GM18951 (cell line): ENCODE results near the gene SPTBN4.
"Not testable (repeated sequence)": the region's sequence is repeated elsewhere in the genome, so short reads cannot be mapped to it uniquely, and the experiment has no call there.

Experiments
- POLR2A ChIP-seq: IDR thresholded peaks from 4 replicates; pipeline ENCODE4 v1.6.1; 2011; ENCODE audit warnings: mild to moderate bottlenecking; ENCODE audit not compliant: insufficient read length, insufficient read depth; ENCODE audit errors: extremely low read depth
- in situ Hi-C: fragments of 300-500 bp; cut with MboI; formaldehyde crosslinking; loops from one replicate; pipeline ENCODE4 v1.12.0; 2022; ENCODE audit warnings: low sequenced_read_pairs, mixed read lengths, inconsistent platforms; ENCODE audit not compliant: unreplicated experiment

SPTBN4 gene

DNA sequence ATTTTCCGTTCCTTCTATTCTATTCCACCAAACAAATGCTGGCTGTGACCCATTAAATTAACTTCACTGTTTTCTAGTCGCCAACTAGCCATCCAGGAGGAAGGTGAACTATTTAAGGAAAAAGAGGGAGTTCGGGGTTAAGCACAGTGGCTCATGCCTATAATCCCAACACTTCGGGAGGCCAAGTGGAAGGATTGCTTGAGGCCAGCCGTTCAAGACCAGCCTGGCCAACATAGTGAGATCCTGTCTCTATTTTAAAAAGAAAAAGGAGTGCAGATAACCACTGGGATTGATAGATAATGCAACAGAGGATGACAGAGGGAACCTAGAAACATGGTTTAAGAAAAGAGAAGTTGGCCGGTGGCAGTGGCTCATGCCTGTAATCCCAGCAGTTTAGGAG lies 44.7 kb downstream of the SPTBN4 start:
- in situ Hi-C loops: no loop called here
- TF ChIP-seq POLR2A: no peak

DNA sequence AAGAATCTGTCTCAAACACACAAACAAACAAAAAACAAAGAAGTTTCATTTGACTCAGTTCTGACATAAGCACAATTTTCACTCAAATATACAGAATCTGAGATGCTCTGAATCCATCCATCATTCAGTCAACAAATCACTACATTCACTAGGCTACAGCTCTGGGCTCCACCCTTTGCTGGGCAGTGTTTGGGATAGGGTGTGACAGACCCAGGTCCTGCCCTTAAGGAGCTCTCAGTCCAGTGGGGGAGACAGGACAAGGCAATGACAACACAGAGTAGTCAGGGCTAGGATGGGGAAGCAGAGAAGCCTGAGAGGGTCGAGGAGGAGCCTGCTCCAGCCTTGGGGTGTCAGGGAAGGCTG lies 45.3 kb downstream of the SPTBN4 start:
- in situ Hi-C loops: no loop called here
- TF ChIP-seq POLR2A: no peak

DNA sequence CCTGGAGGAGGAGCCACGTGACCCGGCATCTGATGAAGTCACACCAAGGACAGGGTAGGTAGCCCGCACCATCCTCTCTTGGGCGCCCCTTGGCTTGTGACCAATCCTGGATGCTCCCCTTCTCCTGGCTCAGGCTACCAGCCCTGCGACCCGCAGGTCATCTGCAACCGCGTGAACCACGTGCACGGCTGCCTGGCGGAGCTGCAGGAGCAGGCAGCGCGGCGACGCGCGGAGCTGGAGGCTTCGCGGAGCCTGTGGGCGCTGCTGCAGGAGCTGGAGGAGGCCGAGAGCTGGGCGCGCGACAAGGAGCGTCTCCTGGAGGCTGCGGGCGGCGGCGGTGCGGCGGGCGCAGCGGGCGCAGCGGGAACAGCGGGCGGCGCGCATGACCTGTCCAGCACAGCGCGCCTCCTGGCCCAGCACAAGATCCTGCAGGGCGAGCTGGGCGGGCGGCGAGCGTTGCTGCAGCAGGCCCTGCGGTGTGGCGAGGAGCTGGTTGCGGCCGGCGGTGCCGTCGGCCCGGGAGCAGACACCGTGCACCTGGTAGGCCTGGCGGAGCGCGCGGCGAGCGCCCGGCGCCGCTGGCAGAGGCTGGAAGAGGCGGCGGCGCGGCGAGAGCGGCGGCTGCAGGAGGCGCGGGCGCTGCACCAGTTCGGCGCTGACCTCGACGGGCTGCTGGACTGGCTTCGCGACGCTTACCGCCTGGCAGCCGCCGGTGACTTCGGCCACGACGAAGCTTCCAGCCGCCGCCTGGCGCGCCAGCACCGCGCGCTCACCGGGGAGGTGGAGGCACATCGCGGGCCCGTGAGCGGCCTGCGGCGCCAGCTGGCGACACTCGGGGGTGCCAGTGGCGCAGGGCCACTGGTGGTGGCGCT lies 45.9 kb downstream of the SPTBN4 start:
- in situ Hi-C loops: no loop called here
- TF ChIP-seq POLR2A: no peak

DNA sequence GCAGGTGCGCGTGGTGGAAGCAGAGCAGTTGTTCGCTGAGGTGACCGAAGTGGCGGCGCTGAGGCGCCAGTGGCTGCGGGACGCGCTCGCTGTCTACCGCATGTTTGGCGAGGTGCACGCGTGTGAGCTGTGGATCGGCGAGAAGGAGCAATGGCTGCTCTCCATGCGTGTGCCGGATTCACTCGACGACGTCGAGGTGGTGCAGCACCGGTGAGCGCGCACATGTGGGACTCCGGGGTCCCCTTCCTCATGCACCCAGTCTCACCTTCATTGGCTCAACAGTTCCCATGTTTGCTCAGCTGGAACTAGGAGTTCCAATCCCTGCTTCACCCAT lies 46.5 kb downstream of the SPTBN4 start:
- no peak for TF ChIP-seq POLR2A
- in situ Hi-C loops: no loop called here

DNA sequence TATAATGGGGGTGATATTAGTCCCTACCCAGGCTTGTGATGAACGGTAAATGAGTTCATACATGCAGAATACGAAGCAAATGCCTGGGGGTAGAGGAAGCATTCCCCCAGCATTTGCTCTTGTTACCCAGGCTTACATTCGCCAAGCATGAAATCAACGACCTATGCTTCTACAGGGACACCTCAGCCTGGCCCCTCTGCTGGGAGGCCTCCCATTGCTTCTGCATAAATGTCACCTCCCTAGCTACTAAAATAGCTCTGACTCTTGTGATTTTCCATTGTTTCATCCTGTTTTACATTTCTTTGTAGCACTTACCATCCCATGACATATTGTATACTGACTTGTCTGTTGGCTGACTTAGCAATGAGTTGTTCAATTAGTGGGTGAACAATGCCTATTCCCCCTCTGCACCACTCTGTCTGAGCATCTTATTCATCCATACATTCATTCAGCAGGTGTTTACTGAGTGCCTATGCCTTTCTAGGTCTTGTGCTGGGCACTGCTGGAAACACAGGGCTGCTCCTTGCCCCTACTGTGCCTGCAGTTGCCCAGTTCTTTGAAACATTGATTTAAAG lies 47.0 kb downstream of the SPTBN4 start:
- in situ Hi-C loops: no loop called here

DNA sequence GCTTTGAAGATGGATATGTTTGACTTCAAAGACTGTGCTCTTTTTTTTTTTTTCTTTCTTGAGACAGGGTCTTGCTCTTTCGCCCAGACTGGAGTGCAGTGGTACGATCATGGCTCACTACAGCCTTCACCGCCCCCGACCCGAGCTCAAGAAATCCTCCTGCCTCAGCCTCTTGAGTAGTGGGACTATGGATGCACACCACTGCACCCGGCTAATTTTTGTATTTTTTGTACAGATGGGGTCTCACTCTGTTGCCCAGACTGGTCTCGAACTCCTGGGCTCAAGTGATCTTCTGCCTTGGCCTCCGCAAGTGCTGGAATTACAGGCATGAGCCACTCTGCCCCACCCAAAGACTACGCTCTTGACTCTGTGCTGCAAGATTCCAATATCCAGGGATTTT lies 50.4 kb downstream of the SPTBN4 start:
- TF ChIP-seq POLR2A: no peak
- in situ Hi-C loops: no loop called here

More for the DNA sequence above, 47.0 kb downstream of the SPTBN4 start:
- TF ChIP-seq POLR2A: no peak

DNA sequence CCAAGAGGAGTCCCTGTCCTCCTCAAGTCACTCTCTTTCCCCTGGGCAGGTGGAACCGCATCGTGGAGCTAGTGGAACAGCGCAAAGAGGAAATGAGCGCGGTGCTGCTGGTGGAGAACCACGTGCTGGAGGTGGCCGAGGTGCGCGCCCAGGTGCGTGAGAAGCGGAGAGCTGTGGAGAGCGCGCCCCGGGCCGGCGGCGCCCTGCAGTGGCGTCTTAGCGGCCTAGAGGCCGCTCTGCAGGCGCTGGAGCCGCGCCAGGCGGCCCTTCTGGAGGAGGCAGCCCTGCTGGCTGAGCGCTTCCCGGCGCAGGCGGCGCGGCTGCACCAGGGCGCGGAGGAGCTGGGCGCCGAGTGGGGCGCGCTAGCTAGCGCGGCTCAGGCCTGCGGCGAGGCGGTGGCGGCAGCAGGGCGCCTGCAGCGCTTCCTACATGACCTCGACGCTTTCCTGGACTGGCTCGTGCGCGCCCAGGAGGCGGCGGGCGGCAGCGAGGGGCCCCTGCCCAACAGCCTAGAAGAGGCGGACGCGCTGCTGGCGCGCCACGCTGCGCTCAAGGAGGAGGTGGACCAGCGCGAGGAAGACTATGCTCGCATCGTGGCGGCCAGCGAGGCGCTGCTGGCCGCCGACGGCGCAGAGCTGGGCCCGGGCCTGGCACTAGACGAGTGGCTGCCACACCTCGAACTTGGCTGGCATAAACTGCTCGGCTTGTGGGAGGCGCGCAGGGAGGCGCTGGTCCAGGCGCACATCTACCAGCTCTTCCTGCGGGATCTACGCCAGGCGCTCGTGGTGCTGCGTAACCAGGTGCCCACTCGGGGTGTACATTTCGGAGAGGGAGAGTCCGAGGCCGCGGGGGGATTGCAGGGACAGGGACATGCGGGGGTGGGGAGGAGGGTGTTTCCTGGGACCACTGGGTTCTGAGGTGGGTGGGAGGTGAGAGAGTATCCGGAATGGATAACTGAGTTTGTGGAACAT lies 52.8 kb downstream of the SPTBN4 start:
- in situ Hi-C loops: no loop called here
- no peak for TF ChIP-seq POLR2A

DNA sequence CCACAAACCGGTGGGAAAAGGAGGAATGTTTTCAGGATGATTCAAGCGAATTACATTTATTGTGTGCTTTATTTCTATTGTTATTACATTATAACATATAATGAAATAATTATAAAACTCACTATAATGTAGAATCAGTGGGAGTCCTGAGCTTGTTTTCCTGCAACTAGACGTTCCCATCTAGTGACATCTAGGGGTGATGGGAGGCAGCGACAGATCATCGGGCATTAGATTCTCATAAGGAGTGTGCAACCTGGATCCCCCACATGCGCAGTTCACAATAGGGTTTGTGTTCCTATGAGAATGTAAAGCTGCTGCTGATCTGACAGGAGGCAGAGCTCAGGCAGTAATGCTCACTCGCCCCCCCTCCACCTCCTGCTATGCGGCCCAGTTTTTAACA lies 54.5 kb downstream of the SPTBN4 start:
- TF ChIP-seq POLR2A: no peak
- in situ Hi-C loops: no loop called here

DNA sequence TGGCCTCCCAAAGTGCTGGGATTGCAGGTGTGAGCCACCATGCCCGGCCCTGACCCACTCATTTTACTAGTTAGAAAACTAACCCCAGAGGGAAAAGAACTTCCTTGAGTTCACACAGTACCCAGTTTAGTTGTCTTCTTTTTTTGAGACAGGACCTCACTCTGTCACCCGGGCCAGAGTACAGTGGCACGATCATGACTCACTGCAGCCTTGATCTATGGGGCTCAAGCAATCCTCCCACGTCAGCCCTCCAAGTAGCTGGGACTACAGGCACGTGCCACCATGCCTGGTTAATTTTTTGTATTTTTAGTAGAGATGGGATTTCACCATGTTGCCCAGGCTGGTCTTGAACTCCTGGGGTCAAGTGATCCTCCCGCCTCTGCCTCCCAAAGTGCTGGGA lies 55.1 kb downstream of the SPTBN4 start:
- in situ Hi-C loops: not testable (repeated sequence)

DNA sequence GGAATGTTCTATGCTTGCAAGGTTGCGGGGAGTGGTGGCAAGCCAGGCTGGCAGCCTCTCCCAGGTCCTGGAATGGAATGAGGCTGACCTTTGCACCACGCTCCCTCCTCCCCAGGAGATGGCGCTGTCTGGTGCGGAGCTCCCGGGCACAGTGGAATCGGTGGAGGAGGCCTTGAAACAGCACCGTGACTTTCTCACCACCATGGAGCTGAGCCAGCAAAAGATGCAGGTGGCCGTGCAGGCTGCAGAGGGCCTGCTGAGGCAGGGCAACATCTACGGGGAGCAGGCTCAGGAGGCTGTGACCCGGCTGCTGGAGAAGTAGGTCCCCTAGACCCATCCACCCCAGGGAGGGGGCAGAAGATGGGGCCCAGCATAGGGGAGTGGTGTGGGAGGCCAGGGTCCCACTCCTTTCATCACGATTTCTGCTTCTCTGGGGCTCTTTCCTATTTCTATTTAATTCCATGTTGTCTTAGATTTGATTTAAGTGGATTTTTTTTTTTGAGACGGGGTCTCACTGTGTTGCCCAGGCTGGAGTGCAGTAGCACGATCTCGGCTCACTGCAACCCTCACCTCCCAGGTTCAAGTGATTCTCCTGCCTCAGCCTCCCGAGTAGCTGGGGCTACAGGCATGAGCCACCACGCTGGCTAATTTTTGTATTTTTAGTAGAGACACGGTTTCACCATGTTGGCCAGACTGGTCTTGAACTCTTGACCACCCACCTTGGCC lies 56.7 kb downstream of the SPTBN4 start:
- no peak for TF ChIP-seq POLR2A
- in situ Hi-C loops: no loop called here

DNA sequence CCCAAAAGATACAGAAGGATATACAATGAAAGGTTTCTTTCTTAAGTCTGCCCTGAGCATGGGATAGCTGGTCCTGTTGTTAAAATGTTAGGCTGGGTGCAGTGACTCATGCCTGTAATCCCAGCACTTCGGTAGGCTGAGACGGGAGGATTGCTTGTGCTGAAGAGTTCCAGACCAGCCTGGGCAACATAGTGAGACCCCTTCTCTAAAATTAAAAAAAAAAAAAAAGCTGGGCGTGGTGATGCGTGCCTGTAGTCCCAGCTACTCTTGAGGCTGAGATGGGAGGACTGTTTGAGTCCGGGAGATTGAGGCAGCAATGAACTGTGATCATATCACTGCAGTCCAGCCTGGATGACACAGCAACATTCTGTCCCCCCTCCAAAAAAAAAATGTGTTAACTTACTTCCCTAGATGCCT lies 57.3 kb downstream of the SPTBN4 start:
- TF ChIP-seq POLR2A: no peak
- in situ Hi-C loops: no loop called here

DNA sequence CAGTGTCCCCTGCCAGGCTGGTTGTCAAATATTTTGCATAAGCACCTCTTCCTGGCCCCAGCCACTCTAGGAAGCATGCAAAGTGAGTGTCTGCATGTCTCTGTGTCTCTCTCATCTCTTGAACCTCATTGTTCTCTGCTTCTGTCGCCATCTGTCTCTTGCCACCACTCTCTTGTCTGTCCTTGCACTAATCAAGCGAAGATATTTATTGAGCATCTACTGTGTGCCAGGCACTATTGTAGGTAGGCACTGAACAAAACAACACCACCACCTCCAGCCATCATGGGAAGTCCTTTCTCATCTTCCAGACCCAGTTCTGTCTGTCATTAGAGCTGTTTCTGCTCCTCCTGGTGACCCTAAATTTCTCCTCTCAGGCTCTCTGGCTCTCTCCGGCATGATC lies 57.9 kb downstream of the SPTBN4 start:
- in situ Hi-C loops: no loop called here
- TF ChIP-seq POLR2A: no peak
